ENCODE measurements around the gene SOX12.

DNA sequence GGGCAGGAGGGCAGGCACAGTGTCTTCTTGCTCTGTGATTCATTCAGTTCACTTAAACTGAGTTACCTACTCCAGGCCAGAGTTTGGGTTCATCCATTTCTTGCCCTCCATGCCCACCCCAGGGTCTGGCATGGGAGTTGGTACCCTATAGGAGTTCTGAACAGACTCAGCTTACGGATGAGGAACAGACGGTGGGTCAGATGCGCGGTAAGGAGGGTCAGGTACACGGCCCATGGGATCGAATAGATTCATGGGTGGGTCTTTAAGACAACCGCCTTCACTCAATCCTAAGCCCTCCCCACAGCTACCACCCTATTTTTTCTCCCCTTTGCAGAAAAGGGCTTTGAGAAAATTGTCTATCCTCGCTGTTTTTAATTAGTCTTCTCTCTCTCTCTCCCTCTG, 42.1 kb downstream of the SOX12 start:
- TF ChIP-seq, protein P1, sequence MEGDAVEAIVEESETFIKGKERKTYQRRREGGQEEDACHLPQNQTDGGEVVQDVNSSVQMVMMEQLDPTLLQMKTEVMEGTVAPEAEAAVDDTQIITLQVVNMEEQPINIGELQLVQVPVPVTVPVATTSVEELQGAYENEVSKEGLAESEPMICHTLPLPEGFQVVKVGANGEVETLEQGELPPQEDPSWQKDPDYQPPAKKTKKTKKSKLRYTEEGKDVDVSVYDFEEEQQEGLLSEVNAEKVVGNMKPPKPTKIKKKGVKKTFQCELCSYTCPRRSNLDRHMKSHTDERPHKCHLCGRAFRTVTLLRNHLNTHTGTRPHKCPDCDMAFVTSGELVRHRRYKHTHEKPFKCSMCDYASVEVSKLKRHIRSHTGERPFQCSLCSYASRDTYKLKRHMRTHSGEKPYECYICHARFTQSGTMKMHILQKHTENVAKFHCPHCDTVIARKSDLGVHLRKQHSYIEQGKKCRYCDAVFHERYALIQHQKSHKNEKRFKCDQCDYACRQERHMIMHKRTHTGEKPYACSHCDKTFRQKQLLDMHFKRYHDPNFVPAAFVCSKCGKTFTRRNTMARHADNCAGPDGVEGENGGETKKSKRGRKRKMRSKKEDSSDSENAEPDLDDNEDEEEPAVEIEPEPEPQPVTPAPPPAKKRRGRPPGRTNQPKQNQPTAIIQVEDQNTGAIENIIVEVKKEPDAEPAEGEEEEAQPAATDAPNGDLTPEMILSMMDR (IDR thresholded peaks at IDR 0.05 in 8 of 11, conservative IDR thresholded peaks at IDR 0.05 in 3 of 11), result no peak
- TF ChIP-seq POLR2A (IDR thresholded peaks at IDR 0.05), result no peak
- no peak for TF ChIP-seq POLR2AphosphoS5 (IDR thresholded peaks at IDR 0.05)

Data from spleen (tissue), 7 donors.